HG02610 (cell line): ENCODE results near the gene ALG3.
A peak's percentile ranks its signal among the peaks of the same experiment; 100 is the strongest.

Source experiments
- ATAC-seq: cut with Tn5 transposase; IDR thresholded peaks from one replicate; pipeline ENCODE4 v1.9.1; 2021; ENCODE audit warnings: mild to moderate bottlenecking, moderate library complexity; ENCODE audit not compliant: unreplicated experiment

Gene ALG3

GRCh38 chr3:184260724-184261269, 12.0 kb upstream of the ALG3 start:
- ATAC-seq = no peak

DNA sequence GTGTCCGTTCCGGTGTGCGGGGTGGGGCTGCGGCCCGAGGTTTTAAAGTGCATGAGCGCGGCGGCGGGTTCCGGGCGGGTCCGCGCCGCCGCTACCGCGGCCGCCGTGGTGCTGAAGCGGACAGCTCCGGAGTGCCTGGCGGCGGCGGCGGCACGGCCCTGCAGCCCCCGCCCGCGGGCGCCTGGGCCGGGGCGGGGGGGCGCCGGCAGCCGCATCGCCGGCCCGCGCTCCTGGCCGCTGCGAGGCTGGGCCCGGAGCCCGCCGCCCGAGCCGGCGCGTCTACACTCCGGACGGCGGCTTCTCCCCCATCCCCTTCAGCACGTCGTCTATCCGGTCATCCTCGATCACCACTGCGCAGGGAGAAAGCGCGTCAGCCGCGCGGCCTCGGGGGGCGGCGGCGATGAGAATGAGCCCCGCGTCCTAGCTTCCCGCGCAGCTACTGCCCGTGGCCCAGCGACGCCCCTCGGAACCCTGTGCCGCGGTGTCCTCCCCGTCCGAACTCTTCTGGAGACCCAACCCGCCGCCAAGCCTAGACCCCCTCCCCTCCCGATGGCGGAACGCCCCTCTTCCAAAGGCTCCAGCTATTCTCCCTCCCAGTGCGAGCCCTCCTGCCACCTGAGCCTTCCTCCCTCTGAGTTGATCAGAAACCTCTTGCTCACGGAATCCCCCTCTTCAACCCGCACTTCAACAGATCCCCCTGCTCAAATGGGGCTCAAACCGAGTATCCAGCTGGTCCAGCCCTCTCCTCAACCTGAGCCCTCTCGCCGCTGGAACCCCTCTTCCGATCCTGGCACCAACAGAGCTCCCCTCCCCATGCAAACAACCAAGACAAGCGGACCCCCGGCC, 11.3 kb upstream of the ALG3 start:
- ATAC-seq = no peak

DNA sequence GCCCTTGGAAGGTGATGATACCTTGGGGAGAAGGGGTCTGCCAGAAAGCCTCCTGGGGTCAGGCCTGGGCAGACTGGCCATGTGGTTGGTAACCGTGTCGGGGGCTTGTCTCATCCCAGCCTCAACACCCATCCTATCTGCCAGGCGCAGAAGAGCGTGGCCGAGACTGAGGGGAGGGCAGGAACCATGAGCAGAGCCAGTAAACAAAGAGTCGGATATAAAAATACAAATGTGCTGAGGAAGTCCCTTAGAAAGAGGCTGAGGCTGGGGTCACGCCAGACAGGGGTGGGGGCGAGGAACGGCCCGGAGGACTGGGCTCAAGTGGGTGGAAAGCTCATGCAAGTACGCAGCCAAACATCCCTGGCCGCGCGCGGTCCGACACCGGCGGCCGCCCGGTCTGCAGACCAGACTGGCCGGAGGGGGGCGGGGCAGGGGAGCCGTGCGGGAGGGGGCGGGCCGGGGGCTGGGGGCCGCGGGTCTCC, 10.7 kb upstream of the ALG3 start:
- no peak for ATAC-seq

- no peak for ATAC-seq
Measured at GRCh38 chr3:184258926-184259325, 10.2 kb upstream of the ALG3 start.

GRCh38 chr3:184257083-184257915, 8.5 kb upstream of the ALG3 start:
- no peak for ATAC-seq

DNA sequence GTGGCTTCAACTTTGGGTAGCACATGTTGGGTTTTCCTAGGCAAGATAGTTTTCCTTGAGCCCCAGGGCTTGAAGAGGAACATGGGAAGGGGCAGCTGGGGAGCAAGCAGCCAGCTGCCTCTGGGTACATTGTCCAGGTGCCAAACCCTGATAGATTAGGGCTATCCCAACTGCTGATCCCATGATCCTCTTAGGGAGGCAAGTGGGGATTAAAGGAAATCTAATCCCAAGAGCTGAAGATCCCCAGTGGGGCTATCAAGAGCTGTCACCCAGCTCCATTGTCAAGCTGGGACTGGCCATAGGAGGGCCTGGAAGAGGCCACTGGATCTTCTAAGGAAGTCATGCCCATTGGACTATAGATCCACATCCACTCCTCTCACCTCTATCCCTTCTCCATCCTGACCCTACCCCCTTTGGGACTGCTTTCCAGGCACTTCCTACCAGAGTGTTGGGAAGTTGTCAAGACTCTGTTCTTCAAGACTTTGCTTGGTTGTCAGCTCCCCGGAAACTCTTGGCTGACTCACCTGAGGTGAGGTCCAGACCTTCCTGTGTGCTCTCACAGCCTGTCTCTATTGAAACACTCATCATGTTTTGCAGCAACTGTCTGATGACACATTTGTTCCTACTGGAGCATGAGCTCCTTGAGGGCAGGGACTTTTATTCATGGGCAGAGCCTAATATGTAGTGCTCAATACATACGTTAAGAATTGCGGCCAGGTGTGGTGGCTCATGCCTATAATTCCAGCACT, 6.7 kb upstream of the ALG3 start:
- no peak for ATAC-seq

- peak; percentile 68 for ATAC-seq
Measured at GRCh38 chr3:184250167-184250828, 1.5 kb upstream of the ALG3 start.

- peak; percentile 88 for ATAC-seq
Measured at GRCh38 chr3:184249412-184250166, 827 bp upstream of the ALG3 start, which contains the start of gene EEF1AKMT4. Gene EEF1AKMT4 (plus strand): TSS chr3:184249672. CDS start chr3:184249695, 23 bp downstream.

DNA sequence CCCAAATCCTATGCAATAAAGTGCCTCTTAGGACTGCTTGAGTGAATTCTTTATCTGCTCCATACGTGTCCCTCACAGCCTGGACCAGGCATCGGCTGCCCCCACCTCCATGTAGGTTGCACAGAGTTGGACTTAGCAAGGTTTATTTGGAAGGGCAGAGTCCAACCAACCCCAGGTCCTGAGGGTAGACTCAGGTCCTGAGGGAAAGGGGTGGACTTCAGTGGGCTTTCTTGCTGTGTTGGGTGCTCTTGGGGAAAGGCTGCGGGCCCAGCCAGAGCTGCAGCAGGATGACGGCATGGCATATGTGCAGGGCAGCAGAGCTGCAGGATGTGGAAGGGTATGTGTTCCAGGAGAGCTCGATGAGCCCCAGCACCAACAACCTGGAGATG, 6.5 kb downstream of the ALG3 start:
- no peak for ATAC-seq

DNA sequence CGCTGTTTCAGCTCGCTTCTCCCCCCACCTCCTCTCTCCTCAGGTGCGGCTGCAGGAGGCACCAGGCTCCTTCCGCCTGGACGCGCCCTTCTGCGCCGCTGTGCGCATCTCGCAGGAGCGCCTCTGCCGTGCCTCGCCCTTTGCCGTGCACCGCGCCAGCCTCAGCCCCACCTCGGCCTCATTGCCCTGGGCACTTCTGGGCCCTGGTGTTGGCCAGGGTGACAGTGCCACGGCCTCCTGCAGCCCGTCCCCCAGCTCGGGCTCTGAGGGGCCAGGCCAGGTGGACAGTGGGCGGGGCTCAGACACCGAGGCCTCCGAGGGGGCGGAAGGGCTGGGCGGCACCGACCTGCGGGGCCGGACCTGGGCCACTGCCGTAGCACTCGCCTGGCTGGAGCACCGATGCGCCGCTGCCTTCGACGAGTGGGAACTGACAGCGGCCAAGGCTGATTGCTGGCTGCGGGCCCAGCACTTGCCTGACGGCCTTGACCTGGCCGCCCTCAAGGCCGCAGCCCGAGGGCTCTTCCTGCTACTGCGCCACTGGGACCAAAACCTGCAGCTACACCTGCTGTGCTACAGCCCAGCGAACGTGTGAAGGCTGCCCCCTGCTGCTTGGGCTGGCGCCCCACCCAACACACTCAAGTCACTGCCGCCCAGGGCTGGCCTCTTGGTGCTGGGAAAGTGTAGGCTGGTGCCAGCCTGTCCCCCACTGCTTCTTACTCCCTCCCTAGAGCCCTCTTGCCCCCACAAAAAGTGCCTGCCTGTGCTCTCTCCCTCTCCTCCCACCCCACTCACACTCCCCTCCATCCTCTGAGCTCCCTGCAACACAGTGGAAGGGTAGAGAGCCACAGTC, 7.1 kb downstream of the ALG3 start:
- ATAC-seq = no peak

DNA sequence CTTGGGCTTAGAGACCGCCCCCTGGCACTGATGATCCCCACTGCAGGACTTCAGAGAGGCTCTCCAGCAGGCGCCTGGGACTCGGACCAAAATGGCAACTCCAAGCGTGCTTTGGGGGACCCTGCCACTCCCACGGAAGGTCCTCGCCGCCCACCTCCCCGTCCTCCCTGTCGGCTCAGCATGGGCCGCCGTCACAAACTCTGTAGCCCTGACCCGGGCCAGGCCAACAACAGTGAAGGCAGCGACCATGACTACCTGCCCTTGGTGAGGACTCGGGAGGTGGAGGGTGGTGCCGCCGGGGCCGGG, 7.7 kb downstream of the ALG3 start:
- ATAC-seq = no peak

GRCh38 chr3:184240384-184241140, 8.2 kb downstream of the ALG3 start:
- ATAC-seq = no peak

- no peak for ATAC-seq
Measured at GRCh38 chr3:184239708-184240107, 9.1 kb downstream of the ALG3 start.

DNA sequence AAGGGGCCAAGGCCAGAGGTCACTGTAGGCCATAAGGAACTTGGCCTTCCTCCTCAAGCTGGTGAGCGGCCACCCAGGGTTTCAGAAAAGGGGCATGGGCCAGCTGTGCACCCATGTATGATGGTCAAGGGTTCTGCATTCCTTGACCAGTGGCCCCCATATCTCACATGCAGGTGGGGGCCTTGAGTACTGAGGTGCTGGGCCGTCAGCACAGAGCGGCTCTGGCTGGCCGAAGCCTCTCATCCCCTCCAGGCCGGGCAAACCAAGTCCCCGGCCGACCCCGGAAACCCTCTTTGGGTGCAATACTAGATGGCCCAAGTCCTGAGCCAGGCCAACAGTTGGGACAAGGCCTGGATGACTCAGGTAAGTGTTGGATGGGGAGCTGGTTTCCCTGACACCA, 9.5 kb downstream of the ALG3 start:
- ATAC-seq = no peak

- ATAC-seq = no peak
Measured at GRCh38 chr3:184238246-184238818, 10.4 kb downstream of the ALG3 start.

- no peak for ATAC-seq
Measured at GRCh38 chr3:184237807-184238206, 11.0 kb downstream of the ALG3 start.

DNA sequence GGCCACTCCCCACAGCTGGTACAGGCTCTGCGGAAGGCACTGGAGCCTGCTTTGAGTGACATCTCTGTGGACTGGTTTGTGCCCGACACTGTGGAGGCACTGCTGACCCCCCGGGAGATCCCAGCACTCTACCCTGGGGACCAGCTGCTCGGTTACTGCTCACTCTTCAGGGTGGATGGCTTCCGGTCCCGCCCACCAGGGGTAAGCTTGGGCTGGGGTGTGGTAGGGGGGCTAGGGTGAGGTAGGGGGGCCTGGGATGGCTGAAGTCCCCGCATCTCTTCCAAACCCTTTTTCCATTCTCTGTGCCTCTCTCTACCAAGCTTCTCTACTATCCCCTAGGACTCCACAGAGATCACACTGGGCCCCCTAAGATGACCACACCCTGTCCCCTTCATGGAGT, 11.6 kb downstream of the ALG3 start:
- ATAC-seq = no peak

- ATAC-seq = no peak
Measured at GRCh38 chr3:184236636-184237035, 12.1 kb downstream of the ALG3 start.
